Osteocyte (in vitro differentiated cells): ENCODE results near the gene HLA-DOB. TPM values are rescaled to one million over a fixed set of nuclear protein-coding genes. Genes with fewer than 3 reads are reported as not detected.
A peak's percentile ranks its signal among the peaks of the same experiment; 100 is the strongest.

Experiments
- DNase-seq: peaks from one replicate; pipeline ENCODE4 v3.0.0; 2021; ENCODE audit warnings: mixed read lengths; ENCODE audit not compliant: unreplicated experiment; ENCODE audit errors: extremely low spot score
- H3K27ac Mint-ChIP-seq: one replicate; pipeline ENCODE4 v1.8.0; 2021; ENCODE audit warnings: mild to moderate bottlenecking, mixed read lengths; ENCODE audit not compliant: unreplicated experiment
- H3K27me3 Mint-ChIP-seq: one replicate; pipeline ENCODE4 v1.8.0; 2021; ENCODE audit warnings: mixed read lengths; ENCODE audit not compliant: unreplicated experiment
- H3K36me3 Mint-ChIP-seq: one replicate; pipeline ENCODE4 v1.8.0; 2021; ENCODE audit warnings: mixed read lengths; ENCODE audit not compliant: unreplicated experiment
- H3K4me1 Mint-ChIP-seq: one replicate; pipeline ENCODE4 v1.8.0; 2021; ENCODE audit warnings: mixed read lengths; ENCODE audit not compliant: unreplicated experiment
- H3K4me3 Mint-ChIP-seq: one replicate; pipeline ENCODE4 v1.8.0; 2021; ENCODE audit warnings: mild to moderate bottlenecking, moderate library complexity, mixed read lengths; ENCODE audit not compliant: unreplicated experiment
- H3K9me3 Mint-ChIP-seq: one replicate; pipeline ENCODE4 v1.8.0; 2021; ENCODE audit warnings: mixed read lengths; ENCODE audit not compliant: unreplicated experiment
- CTCF ChIP-seq: fragments of 200-600 bp; sonication (generic); IDR thresholded peaks from 2 replicates; pipeline ENCODE4 v1.5.0; 2021; ENCODE audit warnings: antibody characterized with exemption, mild to moderate bottlenecking, moderate library complexity
- total RNA-seq: library from RNA; stranded (reverse); gene quantifications from 2 replicates; pipeline ENCODE4 v1.2.1, GENCODE V29; 2021

The HLA-DOB gene
- total RNA-seq, 1 donor from 2014 or later, result 0.24 TPM

GRCh38 chr6:32799168-32799567 lies 17.6 kb downstream of the HLA-DOB start:
- DNase-seq, result no peak
- H3K9me3 Mint-ChIP-seq, result peaks cover 6% of the 10 kb centered on the region
- no peak overlapping the region for H3K27ac Mint-ChIP-seq
- H3K4me3 Mint-ChIP-seq, result no peak overlapping the region
- H3K4me1 Mint-ChIP-seq, result peaks cover 4% of the 10 kb centered on the region
- TF ChIP-seq CTCF, result no peak
- no peaks in the 10 kb centered on the region for H3K36me3 Mint-ChIP-seq
- H3K27me3 Mint-ChIP-seq, result peaks cover 80% of the 10 kb centered on the region

GRCh38 chr6:32796848-32797776 lies 19.7 kb downstream of the HLA-DOB start:
- Mint-ChIP-seq H3K4me3 (peak overlapping the region; percentile 62), H3K4me1 (peaks cover 4% of the 10 kb centered on the region), H3K27ac (no peak overlapping the region), H3K27me3 (peaks cover 79% of the 10 kb centered on the region), H3K9me3 (peaks cover 6% of the 10 kb centered on the region), H3K36me3 (no peaks in the 10 kb centered on the region)
- DNase-seq, result no peak
- peak; percentile 88 for TF ChIP-seq CTCF

- no peak overlapping the region for H3K27ac Mint-ChIP-seq
- H3K4me3 Mint-ChIP-seq, result no peak overlapping the region
- H3K27me3 Mint-ChIP-seq, result peaks cover 82% of the 10 kb centered on the region
- peaks cover 6% of the 10 kb centered on the region for H3K9me3 Mint-ChIP-seq
- peaks cover 4% of the 10 kb centered on the region for H3K4me1 Mint-ChIP-seq
- no peak for TF ChIP-seq CTCF
- no peak for DNase-seq
- H3K36me3 Mint-ChIP-seq, result no peaks in the 10 kb centered on the region
Observed at GRCh38 chr6:32794510-32794909, 22.3 kb downstream of the HLA-DOB start.

GRCh38 chr6:32792901-32793435 lies 23.8 kb downstream of the HLA-DOB start:
- Mint-ChIP-seq H3K27ac (no peak overlapping the region), H3K9me3 (no peaks in the 10 kb centered on the region), H3K4me3 (no peak overlapping the region), H3K27me3 (peaks cover 81% of the 10 kb centered on the region), H3K36me3 (no peaks in the 10 kb centered on the region), H3K4me1 (peaks cover 4% of the 10 kb centered on the region)
- no peak for TF ChIP-seq CTCF
- DNase-seq, result no peak

GRCh38 chr6:32790306-32790705 lies 26.5 kb downstream of the HLA-DOB start:
- peaks cover 82% of the 10 kb centered on the region for H3K27me3 Mint-ChIP-seq
- H3K4me3 Mint-ChIP-seq, result no peak overlapping the region
- no peak for DNase-seq
- no peaks in the 10 kb centered on the region for H3K9me3 Mint-ChIP-seq
- H3K4me1 Mint-ChIP-seq, result no peaks in the 10 kb centered on the region
- H3K27ac Mint-ChIP-seq, result no peak overlapping the region
- no peak for TF ChIP-seq CTCF
- H3K36me3 Mint-ChIP-seq, result no peaks in the 10 kb centered on the region
